ACHN (cell line): ENCODE results near the gene KCTD1.

Experiments used
- DNase-seq: peaks from one replicate; pipeline ENCODE4 v3.0.0-alpha.2; 2015
- in situ Hi-C: cut with HindIII; loops from 2 replicates; pipeline ENCODE4 v1.10.0; 2017; ENCODE audit warnings: low sequenced_read_pairs, low pct_ligation_motif_present, low pct_unique_long_range_greater_than_20kb

KCTD1 gene

DNA sequence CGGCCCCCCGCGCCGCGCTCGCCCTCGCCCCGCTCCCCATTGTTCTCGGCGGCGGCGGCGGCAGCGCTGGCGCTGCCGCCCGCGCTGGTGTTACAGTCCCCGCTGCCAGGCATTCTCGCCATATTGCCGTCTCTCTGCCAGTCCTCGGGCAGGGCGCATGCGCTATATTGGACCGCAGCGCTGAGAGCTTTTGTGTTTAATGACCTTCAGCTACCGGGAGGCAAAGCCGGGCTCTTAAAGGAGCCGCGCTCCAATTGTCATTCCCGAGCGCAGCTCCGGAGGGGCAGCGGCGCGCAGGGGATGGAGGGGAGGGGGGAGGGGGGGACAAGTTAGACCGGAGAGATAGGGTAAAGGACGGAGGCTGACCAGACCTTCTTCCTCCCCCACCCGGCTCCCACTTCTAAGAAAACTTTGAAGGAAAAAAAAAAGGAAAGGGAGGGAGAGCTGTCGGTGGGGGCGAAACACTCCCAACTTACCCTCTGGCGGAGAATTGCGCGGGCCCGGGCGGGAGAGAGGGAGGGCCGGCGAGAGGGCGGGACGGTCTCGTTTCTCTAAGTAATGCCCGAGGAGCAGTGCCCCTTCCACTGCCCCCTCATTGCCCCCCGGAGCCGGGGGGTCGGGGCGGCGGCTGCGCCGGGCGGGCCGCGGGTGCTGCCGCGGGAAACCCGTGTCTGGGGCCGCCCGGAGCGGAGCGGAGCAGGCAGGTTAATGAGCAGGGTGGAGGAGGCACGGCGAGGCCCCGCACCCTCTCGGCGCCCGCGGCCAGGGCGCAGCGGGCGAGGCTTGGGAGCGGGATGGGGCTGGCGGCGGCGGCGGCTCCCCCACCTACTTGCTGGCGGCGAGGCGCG, at the start of gene KCTD1:
Gene KCTD1, minus strand, starts transcription at position 139 of the 848 bp plus-strand sequence. Its CDS starts 17 bp downstream, at position 122.
- peak; percentile 71 for DNase-seq
- in situ Hi-C loops: no loop called here

- in situ Hi-C loops: no loop called here
- no peak for DNase-seq
Measured at GRCh38 chr18:26593365-26594320, 45.3 kb upstream of the KCTD1 start.

GRCh38 chr18:26584745-26585144, 36.4 kb upstream of the KCTD1 start:
- in situ Hi-C loops: no loop called here
- no peak for DNase-seq

- in situ Hi-C loops: no loop called here
- DNase-seq: no peak
Measured at GRCh38 chr18:26579941-26580618, 31.7 kb upstream of the KCTD1 start.

GRCh38 chr18:26575865-26576217, 27.5 kb upstream of the KCTD1 start:
- in situ Hi-C loops: no loop called here

DNA sequence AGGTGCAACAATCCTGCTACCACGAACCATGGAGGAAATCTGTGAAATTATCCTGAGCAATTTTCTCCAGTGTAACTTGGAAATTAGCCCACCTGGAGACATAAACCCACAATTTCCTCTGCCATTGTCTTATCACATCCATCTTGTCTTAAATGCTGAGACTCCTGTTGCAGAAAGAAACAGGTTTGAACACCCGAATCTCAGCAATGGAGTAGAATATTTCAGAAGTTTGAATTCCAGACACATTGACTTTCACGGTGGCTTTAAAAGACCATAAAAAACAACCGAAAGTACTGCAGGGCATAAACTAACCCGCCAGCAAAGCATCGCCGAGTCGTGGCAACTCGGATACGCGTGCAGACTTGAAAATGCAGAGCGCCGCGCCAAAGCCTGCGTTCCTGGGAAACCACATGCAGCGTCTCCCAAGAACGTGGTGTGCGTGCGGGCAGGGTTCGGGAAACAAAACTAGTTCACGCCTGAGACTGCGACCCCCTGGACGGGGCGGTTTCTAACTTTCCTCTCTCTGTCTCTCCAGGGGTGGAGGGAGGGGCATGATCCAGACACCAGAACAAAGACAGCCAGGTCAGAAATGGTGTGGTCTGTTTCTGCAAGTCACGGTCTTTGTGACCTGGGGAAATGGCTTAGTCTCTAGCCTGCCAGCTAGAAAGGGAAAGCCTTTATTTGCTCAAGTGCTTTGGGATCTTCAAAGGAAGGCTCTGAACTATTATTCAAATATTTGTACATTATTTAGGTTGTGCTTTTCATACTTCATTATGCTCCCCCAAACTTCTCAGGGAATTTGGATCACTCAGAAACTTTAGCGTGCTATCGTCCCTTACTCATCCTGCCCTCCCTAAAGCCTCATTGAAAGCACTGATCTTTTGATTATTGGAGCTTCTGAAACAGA, 26.9 kb upstream of the KCTD1 start:
- in situ Hi-C loops: no loop called here
- peak; percentile 64 for DNase-seq

More at GRCh38 chr18:26575865-26576217, 27.5 kb upstream of the KCTD1 start:
- no peak for DNase-seq

- in situ Hi-C loops: no loop called here
Measured at GRCh38 chr18:26568926-26569665, 20.7 kb upstream of the KCTD1 start.

DNA sequence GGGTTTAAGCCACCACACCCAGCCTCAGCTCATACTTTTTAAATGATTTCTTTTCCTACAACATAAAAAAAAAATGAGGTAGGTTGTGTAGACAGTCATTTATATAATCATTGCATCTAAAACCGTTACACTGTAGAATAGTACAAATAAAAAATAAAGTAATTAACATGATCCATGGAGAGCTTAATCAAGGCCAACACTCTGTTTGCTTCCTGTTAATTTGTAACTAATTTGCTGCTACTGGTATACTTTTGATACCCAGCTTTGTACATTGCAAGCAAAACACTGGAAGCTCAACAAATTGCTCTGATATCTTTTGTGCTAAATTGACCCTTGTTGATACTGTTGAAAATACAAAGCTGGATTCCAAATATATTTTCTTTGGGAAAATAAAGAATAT, 20.2 kb upstream of the KCTD1 start:
- in situ Hi-C loops: no loop called here
- DNase-seq: no peak

More at GRCh38 chr18:26568926-26569665, 20.7 kb upstream of the KCTD1 start:
- DNase-seq: no peak

- in situ Hi-C loops: no loop called here
- no peak for DNase-seq
Measured at GRCh38 chr18:26566874-26567555, 18.7 kb upstream of the KCTD1 start.

DNA sequence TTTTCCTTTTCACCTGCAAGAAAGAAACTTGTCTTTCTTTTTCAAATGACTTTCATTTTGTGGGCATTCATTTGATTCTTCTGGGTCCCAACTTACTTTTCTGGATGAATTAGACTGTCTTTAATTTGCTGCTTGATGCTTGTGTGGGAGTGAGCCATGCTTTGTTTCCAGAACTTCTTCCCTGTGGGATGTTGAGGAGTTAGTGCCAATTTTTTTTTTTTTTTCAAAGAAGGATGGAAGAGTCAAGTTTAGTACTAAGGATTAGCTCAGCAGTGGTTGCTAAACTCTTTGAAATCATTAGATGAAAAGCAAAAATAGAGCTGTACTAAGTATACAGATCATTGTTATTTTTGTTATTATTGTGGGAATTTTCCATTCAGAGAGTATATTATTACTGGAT, 17.2 kb upstream of the KCTD1 start:
- in situ Hi-C loops: no loop called here
- DNase-seq: no peak

DNA sequence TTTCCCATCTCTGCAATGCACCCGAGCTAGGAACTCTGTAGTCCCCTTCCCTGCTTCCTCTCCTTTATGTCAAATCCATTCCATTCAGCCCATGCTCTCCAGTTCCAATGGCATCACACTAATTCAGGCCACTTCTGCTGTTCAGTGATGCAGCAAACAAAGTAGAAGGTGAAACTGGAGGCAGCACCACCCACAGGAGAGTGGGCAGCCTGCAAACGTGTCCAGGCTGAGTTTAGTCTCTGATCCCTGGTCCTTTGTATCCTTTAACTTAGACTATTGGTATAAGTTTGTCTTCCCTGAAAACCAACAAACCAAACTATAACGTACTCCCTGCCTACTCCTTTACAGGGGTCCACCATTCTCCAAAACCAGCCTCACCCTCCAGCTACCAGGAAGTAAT, 14.7 kb upstream of the KCTD1 start:
- in situ Hi-C loops: no loop called here
- DNase-seq: no peak

DNA sequence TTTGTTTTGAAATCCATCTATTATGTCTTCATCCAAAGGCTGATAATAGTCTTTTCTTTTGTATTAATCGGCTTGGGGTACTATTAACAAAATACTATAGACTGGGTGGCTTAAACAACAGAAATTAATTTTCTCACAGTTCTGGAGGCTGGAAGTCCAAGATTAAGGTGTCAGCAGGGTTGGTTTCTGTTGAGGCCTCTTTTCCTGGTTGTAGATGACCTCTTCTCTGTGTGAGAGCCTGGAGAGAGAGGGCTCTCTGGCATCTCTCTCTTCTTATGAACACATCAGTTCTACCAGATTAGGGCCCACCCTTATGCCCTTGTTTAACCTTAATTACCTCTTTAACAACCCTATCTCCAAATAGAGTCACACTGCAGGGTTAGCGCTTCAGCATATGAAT, 14.2 kb upstream of the KCTD1 start:
- in situ Hi-C loops: no loop called here
- DNase-seq: no peak

GRCh38 chr18:26561769-26562168, 13.4 kb upstream of the KCTD1 start:
- DNase-seq: no peak
- in situ Hi-C loops: no loop called here

GRCh38 chr18:26556573-26556972, 8.2 kb upstream of the KCTD1 start:
- in situ Hi-C loops: no loop called here
- DNase-seq: no peak

DNA sequence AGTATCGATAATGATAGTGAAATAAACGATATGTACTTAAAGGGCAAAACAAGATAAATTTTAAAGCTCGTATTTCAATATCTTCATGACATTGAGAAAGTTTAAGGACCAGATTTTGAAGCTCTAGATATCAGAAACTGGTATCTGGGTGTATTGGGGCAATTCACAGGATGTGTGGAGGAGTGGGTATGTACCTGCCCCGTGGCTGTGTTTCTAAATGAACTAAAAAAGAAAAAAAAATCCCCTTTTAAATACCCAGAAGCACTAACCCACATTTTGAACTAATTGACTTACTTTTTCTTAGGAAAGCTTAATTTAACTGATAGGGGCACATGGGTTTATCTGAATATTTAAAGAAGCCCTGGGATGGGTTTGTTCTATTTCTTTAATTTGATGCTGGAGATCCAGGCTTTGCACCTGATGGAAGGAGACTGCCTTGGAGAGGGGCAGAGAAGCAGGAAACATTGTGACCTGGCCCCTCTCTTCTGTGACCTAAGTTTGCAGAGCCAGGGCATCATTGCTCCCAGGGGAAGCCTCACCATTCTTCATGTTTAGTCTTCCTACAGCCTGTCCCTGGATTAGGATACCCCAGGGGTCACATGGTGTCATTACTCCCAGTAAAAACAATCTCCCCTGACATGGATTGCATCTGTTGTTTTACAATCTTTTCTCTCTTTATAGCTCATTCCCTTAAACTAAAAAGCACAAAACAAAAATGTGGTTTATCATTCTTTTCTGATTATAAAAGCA, 7.6 kb upstream of the KCTD1 start:
- in situ Hi-C loops: no loop called here
- DNase-seq: no peak

DNA sequence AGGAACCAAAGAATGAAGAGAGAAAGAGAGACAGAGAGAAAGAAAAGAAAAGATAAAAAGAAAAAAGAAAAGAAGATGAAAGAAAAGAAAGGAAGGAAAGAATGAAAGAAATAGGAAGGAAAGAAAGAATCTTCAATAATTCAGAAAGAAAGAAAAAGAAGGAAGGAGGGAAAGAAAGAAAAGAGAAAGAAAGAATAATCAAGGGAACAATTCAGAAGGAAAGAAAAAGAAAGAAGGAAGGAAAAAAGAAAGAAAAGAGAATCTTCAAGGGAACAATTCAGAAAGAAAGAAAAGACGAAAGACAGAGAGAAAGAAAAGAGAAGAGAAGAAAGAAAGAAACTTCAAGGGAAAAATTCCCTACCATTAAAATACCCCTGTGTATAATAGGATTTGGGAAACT, 5.6 kb upstream of the KCTD1 start:
- DNase-seq: no peak
- in situ Hi-C loops: no loop called here
